GM12878 (cell line): ENCODE results near the gene NDUFA13.

Experiments
- CHD1 ChIP-seq: IDR thresholded peaks from 2 replicates; pipeline ENCODE4 v1.6.1; 2012; ENCODE audit warnings: low read depth, low read length, improper control_type of control experiment
- NR2C2 ChIP-seq: IDR thresholded peaks from 2 replicates; pipeline ENCODE4 v1.6.1; 2011; ENCODE audit warnings: borderline replicate concordance, low read depth; ENCODE audit not compliant: control insufficient read depth, insufficient read length
- NR2F1 ChIP-seq: fragments of 450-650 bp; conservative IDR thresholded peaks from 2 replicates; pipeline ENCODE4 v1.6.1; 2017; ENCODE audit warnings: mild to moderate bottlenecking
- SMC3 ChIP-seq: IDR thresholded peaks from 2 replicates; pipeline ENCODE4 v1.6.1; 2011; ENCODE audit warnings: low read length, improper control_type of control experiment, borderline replicate concordance
- SP1 ChIP-seq: IDR thresholded peaks from one replicate; pipeline ENCODE4 v1.6.1; 2011; ENCODE audit warnings: low read depth, low read length
- SUZ12 ChIP-seq: fragments of 200-600 bp; sonication (generic); IDR thresholded peaks from one replicate; pipeline ENCODE4 v1.6.1; 2018; ENCODE audit warnings: antibody characterized with exemption, mild to moderate bottlenecking; ENCODE audit not compliant: unreplicated experiment
- TCF3 ChIP-seq: IDR thresholded peaks from 2 replicates; pipeline ENCODE4 v1.6.1; 2012; ENCODE audit warnings: low read depth, mild to moderate bottlenecking, low read length, borderline replicate concordance; ENCODE audit not compliant: insufficient read depth
- TF ChIP-seq, protein P1 (sequence below), 3 experiments: IDR thresholded peaks in 2 of 3; conservative IDR thresholded peaks in 1 of 3; 2 replicates each; pipeline ENCODE4 v1.5.1; 2011; ENCODE audit warnings: low read depth in 3 of 3, low read length in 3 of 3, mild to moderate bottlenecking in 3 of 3, control low read depth in 2 of 3, moderate library complexity in 2 of 3, inconsistent platforms in 1 of 3, mixed read lengths in 1 of 3; ENCODE audit not compliant: control insufficient read depth in 2 of 3, insufficient read depth in 1 of 3; ENCODE audit errors: extremely low read depth in 1 of 3

DNA sequence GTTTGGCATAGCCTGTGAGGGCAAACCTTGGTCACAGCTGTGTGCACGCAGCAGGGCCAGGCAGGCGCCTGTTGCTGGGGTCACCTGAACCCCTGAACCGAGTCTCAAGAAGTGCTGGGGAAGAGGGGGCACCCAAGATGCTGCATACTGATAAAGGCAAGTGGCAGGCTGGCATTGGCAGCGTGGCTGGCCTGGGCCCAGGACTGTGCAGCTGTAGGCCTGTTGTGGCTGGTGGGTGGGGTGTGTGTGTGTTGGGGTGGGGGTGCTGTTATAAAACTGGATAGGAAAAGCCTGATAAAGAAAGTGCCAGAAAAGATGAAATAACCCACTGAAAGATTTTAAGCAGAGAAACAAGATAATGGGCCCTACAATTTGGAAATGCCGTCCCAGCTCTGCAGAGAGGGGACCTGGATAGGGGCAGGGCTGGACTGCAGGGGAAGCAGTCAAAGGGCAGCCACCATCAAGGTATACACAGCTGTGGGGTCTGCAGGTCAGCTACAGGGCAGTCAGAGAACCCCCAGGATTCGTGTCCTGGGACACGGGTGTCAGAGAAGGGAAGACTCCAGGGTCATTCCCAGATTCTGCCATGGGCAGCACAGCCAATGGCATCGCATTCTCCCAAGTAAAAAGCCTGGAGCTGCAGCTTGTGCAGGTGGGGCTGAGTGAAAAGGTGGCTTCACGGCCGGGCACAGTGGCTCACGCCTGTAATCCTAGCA lies 55.2 kb downstream of the NDUFA13 start:
- TF ChIP-seq SUZ12 (no peak), SP1 (no peak), SMC3 (no peak), CHD1 (no peak), NR2C2 (no peak), TCF3 (no peak), NR2F1 (no peak)
- TF ChIP-seq, protein P1, sequence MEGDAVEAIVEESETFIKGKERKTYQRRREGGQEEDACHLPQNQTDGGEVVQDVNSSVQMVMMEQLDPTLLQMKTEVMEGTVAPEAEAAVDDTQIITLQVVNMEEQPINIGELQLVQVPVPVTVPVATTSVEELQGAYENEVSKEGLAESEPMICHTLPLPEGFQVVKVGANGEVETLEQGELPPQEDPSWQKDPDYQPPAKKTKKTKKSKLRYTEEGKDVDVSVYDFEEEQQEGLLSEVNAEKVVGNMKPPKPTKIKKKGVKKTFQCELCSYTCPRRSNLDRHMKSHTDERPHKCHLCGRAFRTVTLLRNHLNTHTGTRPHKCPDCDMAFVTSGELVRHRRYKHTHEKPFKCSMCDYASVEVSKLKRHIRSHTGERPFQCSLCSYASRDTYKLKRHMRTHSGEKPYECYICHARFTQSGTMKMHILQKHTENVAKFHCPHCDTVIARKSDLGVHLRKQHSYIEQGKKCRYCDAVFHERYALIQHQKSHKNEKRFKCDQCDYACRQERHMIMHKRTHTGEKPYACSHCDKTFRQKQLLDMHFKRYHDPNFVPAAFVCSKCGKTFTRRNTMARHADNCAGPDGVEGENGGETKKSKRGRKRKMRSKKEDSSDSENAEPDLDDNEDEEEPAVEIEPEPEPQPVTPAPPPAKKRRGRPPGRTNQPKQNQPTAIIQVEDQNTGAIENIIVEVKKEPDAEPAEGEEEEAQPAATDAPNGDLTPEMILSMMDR (IDR thresholded peaks at IDR 0.05 in 2 of 3, conservative IDR thresholded peaks at IDR 0.05 in 1 of 3; ENCODE audit: control insufficient read depth in 2 of 3, extremely low read depth in 1 of 3, insufficient read depth in 1 of 3, low read depth in 3 of 3, low read length in 3 of 3): no peak
